HG03095 (cell line): ENCODE measurements around the gene UBFD1.
A peak's percentile ranks its signal among the peaks of the same experiment; 100 is the strongest.
"Not testable (repeated sequence)": the region's sequence is repeated elsewhere in the genome, so short reads cannot be mapped to it uniquely, and the experiment has no call there.

Experiments used
- ATAC-seq: cut with Tn5 transposase; IDR thresholded peaks from one replicate; pipeline ENCODE4 v1.9.1; 2021; ENCODE audit warnings: moderate library complexity; ENCODE audit not compliant: unreplicated experiment

Gene UBFD1, protein sequence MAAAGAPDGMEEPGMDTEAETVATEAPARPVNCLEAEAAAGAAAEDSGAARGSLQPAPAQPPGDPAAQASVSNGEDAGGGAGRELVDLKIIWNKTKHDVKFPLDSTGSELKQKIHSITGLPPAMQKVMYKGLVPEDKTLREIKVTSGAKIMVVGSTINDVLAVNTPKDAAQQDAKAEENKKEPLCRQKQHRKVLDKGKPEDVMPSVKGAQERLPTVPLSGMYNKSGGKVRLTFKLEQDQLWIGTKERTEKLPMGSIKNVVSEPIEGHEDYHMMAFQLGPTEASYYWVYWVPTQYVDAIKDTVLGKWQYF

GRCh38 chr16:23556881-23557778 lies at the start of gene UBFD1, which contains the start of gene EARS2:
UBFD1 (plus strand) TSS chr16:23557727; CDS start chr16:23557743, 16 bp downstream.
EARS2 (minus strand) TSS chr16:23557350; CDS start chr16:23557343, 7 bp downstream.
- peak; percentile 85 for ATAC-seq

DNA sequence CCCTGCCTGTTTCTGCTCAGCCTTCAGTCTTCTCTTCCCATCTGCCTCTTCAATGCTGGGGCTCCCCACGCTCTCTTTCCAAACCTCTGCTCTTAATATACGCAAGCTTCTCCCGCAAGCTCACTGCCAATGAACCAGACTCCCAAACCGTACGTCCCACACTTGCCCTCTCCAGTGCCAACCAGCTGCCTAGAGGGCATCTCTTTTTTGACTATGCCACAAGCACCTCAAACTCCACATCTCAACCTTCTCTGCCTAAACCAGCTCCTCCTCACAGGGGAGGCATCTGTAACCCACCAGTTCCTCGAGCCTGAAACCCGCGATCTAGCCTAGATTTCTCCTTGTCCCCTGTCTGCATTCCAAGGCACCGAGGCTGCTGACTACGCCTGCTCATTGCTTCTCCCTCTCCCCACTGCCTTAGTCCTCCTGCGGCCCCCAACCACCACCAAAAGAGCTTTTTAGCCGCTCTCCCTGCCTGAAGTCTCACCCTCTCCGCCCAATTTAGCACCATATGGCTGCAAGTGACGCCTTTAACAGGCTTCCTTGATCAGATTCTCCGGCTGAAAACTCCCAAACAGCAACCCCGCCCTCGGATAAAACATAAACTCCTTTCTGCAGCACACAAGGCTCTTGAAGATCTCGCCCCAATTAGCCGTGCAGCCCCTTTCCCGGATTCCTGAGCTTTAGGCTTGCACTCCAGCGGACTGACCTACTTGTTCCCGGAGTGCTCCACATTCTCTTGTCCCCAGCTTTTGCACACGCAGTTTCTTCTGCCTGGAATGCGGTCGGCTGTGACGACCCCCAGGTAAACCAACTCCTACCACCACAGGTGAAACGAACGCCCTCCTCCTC lies 48.7 kb upstream of the UBFD1 start:
- ATAC-seq, result no peak

- no peak for ATAC-seq
Observed at GRCh38 chr16:23509441-23509754, 48.1 kb upstream of the UBFD1 start.

- no peak for ATAC-seq
Observed at GRCh38 chr16:23509782-23510163, 47.8 kb upstream of the UBFD1 start.

- ATAC-seq, result peak; percentile 64
Observed at GRCh38 chr16:23510164-23510914, 47.2 kb upstream of the UBFD1 start, which contains the start of gene GGA2. GGA2 (minus strand) TSS chr16:23510494; CDS start chr16:23510411, 83 bp downstream.

GRCh38 chr16:23510915-23511270 lies 46.6 kb upstream of the UBFD1 start:
- ATAC-seq, result not testable (repeated sequence)

GRCh38 chr16:23511731-23512130 lies 45.8 kb upstream of the UBFD1 start:
- ATAC-seq, result no peak

GRCh38 chr16:23512168-23512695 lies 45.3 kb upstream of the UBFD1 start:
- ATAC-seq, result no peak

DNA sequence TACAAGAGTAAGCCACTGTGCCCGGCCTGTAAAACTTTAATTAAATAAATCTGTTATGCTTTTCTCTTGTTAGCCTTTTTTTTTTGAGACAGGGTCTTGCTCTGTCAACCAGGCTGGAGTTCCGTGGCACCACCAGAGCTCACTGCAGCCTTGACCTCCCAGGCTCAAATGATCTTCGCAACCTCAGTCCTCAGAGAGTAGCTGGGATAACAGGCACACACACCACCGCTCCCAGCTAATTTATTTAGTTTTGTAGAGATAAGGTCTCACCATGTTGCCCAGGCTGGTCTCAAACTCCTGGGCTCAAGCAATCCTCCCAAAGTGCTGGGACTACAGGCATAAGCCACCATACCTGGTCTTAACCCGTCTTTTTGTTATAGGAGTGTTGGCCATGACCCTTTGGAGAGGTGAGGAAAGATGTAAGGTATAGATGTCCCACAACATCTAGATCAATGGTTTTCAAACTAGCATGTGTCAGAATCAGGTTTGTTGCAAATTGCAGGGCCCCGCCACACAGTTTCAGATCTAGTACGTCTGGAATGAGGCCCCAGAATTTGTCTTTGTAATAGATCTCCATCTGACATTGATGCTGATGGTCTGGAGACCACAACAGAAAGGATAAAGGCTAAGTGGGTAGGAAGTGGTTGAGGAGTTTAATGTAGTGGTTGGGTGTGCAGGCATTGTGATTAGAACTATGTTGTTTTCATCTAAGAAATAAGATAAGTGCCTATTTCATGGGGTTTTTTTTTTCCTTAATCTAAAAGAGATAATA lies 43.0 kb upstream of the UBFD1 start:
- no peak for ATAC-seq

GRCh38 chr16:23515881-23516280 lies 41.6 kb upstream of the UBFD1 start:
- ATAC-seq, result no peak

DNA sequence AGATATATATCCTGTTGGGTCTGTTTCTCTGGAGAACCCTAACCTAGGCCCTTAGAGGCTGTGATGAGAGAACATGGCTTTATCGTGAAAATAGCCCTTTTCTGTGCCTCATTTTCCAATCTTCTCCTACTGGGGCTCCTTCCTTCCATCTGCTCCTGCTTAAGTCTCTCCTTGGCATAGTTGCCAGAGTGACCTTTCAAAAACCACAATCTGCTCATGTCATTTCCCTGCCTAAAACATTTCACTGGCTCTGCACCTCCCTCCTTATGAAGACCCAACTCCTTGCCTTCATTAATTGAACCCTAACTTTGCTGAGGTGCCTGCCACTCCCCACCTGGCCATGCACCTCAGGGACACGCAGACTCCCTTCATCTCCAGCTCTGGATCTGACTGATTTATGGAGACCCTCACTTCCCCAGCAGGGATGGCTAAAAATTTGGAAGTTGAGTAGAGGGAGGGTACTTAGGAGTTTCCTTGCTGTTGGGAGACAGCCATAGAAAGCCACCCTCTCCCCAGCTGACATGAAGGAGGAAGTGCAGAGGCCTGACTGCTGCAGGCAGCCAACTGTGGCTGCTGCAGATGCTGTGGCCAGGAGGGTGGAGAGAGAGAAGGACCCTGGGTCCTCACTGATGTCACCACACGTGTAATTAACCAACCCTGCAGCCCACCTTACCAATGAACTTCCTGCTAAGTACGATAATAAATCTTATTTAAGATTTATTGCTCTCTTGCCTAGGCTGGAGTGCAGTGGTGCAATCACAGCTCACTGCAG lies 41.0 kb upstream of the UBFD1 start:
- no peak for ATAC-seq

DNA sequence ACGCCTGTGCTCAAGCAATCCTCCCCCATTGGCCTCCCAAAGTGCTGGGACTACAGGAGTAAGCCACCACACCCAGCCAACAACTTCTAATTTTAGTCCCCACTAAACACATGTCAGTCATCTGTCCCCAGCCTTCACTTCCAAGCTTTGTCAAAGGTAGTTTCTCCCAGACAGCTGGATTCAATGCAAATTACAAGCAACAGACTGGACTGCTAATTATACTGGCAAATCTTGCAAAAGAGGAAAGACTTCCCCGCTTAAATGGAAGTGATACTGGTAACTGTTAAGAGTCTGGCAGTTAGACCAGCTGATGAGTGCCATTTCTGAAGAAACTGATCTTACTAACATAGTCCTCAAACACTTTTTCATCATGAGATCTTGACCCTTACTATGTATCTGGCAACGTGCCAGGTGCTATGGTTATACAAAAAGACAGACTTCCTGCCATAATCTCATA lies 39.1 kb upstream of the UBFD1 start:
- no peak for ATAC-seq

DNA sequence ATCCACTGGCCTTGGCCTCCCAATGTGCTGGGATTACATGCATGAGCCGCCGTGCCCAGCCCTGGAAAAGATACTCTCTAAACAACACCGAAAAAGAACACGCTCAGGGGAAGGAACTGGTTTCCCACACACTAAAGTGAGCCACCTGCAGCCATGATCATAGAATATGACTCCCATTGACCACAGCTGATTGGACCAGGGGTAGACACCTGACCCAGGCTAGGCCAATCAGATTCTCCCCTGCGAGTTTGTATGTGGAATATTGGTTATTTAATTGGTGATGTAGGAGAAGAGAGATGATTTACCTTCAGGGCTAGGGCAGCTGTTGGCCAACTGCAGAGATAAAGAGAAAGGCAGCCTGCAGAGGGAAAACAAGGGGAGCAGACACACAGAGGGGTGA lies 38.2 kb upstream of the UBFD1 start:
- ATAC-seq, result no peak

- ATAC-seq, result no peak
Observed at GRCh38 chr16:23520500-23520899, 37.0 kb upstream of the UBFD1 start.

- no peak for ATAC-seq
Observed at GRCh38 chr16:23521037-23521743, 36.3 kb upstream of the UBFD1 start.

DNA sequence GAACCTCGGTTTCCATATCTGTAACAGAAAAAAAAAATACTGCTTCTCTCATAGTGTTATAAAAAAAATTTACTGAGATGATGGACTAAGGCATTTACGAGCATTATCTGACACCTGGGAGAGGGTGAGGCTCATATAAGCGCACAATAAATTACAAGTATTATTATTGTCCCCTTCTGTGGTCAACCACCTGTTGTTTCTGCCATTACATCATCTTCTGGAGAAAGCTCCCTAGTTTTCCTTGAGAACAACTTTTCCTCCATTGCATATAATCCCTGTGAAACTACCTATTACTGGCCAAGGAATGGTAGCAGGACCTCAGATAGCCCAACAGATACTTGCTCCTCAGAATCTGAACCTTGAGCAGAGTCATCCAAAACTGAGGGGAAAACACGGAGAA lies 35.6 kb upstream of the UBFD1 start:
- ATAC-seq, result no peak

DNA sequence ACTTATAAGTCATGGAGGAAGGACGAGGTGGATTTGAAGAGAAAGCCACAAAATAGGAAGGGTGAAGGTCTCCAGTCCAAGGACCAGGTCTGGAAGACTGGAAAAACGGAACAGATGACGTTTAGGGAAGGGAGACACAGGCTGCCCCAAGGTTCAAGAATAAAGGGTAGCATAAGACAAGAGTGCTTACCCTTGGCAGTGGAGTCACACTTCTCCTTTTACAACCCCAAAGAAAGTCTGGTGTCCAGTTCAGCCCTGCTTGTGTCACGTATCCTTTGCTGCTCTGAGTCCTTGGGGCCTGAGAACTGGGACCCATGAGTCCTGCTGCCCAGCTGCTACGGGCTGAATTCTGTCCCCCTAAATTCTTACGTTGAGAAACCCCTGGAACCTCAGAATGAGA lies 34.2 kb upstream of the UBFD1 start:
- ATAC-seq, result no peak

DNA sequence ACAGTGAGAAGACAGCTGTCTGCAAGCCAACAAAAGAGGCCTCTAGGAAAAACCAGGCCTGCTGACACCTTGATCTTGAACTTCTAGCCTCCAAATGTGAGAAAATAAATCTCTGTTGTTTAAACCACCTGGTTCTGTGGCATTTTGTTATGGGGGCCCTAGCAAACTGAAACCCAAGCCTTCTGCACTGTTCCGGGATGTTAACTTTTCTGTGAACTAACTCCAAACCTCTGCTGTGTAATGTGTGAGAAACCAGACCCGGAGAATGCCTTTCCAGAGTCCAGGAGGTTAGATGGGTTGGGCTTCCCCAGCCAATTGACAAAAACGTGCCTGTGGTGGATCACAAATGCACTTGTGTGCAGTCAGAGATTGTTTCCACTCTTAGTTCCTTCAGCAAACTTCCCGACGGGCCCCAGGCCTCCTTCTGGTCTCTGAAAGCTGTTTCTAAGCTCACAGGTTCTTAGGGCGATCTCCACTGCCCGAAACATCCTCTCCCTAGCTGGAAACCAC lies 33.6 kb upstream of the UBFD1 start:
- no peak for ATAC-seq
